Activated B cell treated with CpG ODN at 0.5 μM for 24 hours (primary cell): Measurements from ENCODE around the gene SDE2. TPM values are rescaled to one million over a fixed set of nuclear protein-coding genes. Genes with fewer than 3 reads are reported as not detected.

Source experiments
- ATAC-seq: fragments of 200-7000 bp; cut with Tn5 transposase; one replicate; pipeline ENCODE4 v1.10.0; 2021; ENCODE audit warnings: low read depth, mild to moderate bottlenecking, moderate library complexity
- CTCF ChIA-PET: fragments of 350-600 bp; sonication (Branson Sonifier 250); formaldehyde crosslinking; loops from one replicate; lab custom pipeline; 2021; ENCODE audit warnings: antibody characterized with exemption; lab: Charles Lee
- POLR2A ChIA-PET: fragments of 350-600 bp; sonication (Branson Sonifier 250); formaldehyde crosslinking; loops from one replicate; lab custom pipeline; 2021; ENCODE audit warnings: antibody characterized with exemption; lab: Charles Lee
- DNase-seq: peaks from one replicate; pipeline ENCODE4 v3.0.0; 2022
- H3K27ac Mint-ChIP-seq: one replicate; pipeline ENCODE4 v1.8.0; 2020; ENCODE audit warnings: mixed read lengths
- H3K27me3 Mint-ChIP-seq: one replicate; pipeline ENCODE4 v1.8.0; 2021; ENCODE audit warnings: mixed read lengths
- H3K36me3 Mint-ChIP-seq: one replicate; pipeline ENCODE4 v1.8.0; 2021; ENCODE audit warnings: low read depth, mixed read lengths
- H3K4me1 Mint-ChIP-seq: one replicate; pipeline ENCODE4 v1.8.0; 2021; ENCODE audit warnings: mixed read lengths
- H3K4me3 Mint-ChIP-seq: one replicate; pipeline ENCODE4 v1.8.0; 2020; ENCODE audit warnings: mild to moderate bottlenecking, mixed read lengths
- H3K9me3 Mint-ChIP-seq: one replicate; pipeline ENCODE4 v1.8.0; 2020; ENCODE audit warnings: mixed read lengths
- intact Hi-C: fragments of 100-400 bp; cut with micrococcal nuclease; formaldehyde crosslinking; loops from one replicate; pipeline ENCODE4 v1.15.1; 2024
- total RNA-seq: library from RNA; stranded (reverse); gene quantifications from 2 replicates; pipeline ENCODE4 v1.2.3, GENCODE V29; 2022
- TF ChIP-seq, protein P1 (sequence below): fragments of 200-600 bp; IDR thresholded peaks from one replicate; pipeline ENCODE4 v1.8.0; 2022; ENCODE audit warnings: antibody characterized with exemption, mild to moderate bottlenecking

SDE2 gene
- total RNA-seq, 1 donor from 2014 or later: 21.8 TPM

- TF ChIP-seq, protein P1, sequence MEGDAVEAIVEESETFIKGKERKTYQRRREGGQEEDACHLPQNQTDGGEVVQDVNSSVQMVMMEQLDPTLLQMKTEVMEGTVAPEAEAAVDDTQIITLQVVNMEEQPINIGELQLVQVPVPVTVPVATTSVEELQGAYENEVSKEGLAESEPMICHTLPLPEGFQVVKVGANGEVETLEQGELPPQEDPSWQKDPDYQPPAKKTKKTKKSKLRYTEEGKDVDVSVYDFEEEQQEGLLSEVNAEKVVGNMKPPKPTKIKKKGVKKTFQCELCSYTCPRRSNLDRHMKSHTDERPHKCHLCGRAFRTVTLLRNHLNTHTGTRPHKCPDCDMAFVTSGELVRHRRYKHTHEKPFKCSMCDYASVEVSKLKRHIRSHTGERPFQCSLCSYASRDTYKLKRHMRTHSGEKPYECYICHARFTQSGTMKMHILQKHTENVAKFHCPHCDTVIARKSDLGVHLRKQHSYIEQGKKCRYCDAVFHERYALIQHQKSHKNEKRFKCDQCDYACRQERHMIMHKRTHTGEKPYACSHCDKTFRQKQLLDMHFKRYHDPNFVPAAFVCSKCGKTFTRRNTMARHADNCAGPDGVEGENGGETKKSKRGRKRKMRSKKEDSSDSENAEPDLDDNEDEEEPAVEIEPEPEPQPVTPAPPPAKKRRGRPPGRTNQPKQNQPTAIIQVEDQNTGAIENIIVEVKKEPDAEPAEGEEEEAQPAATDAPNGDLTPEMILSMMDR: no peak
- Mint-ChIP-seq H3K27me3 (peaks cover 38% of the 10 kb centered on the region), H3K36me3 (no peaks in the 10 kb centered on the region), H3K4me3 (no peak overlapping the region), H3K27ac (no peak overlapping the region), H3K9me3 (no peaks in the 10 kb centered on the region), H3K4me1 (no peaks in the 10 kb centered on the region)
- no peak for ATAC-seq
- ChIA-PET POLR2A (no interaction called here), CTCF (no interaction called here)
- no peak for DNase-seq
- intact Hi-C loops: no loop called here
Observed at GRCh38 chr1:225950905-225951497, 48.1 kb downstream of the SDE2 start.

- Mint-ChIP-seq H3K27ac (no peak overlapping the region), H3K4me1 (peaks cover 9% of the 10 kb centered on the region), H3K36me3 (no peaks in the 10 kb centered on the region), H3K9me3 (no peaks in the 10 kb centered on the region), H3K27me3 (peaks cover 34% of the 10 kb centered on the region), H3K4me3 (no peak overlapping the region)
- intact Hi-C loops: no loop called here
- DNase-seq (no peak), ATAC-seq (no peak)
- POLR2A ChIA-PET: no interaction called here
- TF ChIP-seq, protein P1: no peak
- CTCF ChIA-PET: no interaction called here
Observed at GRCh38 chr1:225949041-225949440, 50.1 kb downstream of the SDE2 start.

- ATAC-seq (no peak), DNase-seq (no peak)
- no peaks in the 10 kb centered on the region for H3K9me3 Mint-ChIP-seq
- H3K27me3 Mint-ChIP-seq: peaks cover 29% of the 10 kb centered on the region
- H3K27ac Mint-ChIP-seq: no peak overlapping the region
- peaks cover 9% of the 10 kb centered on the region for H3K4me1 Mint-ChIP-seq
- TF ChIP-seq, protein P1: no peak
- no peak overlapping the region for H3K4me3 Mint-ChIP-seq
- POLR2A ChIA-PET: no interaction called here
- no peaks in the 10 kb centered on the region for H3K36me3 Mint-ChIP-seq
- intact Hi-C loops: no loop called here
- CTCF ChIA-PET: no interaction called here
Observed at GRCh38 chr1:225946803-225947202, 52.3 kb downstream of the SDE2 start.

- Mint-ChIP-seq H3K4me3 (no peak overlapping the region), H3K27ac (no peak overlapping the region)
- DNase-seq: no peak
Observed at GRCh38 chr1:225946082-225946620, 53.0 kb downstream of the SDE2 start.

GRCh38 chr1:225945564-225945963, 53.6 kb downstream of the SDE2 start:
- POLR2A ChIA-PET: interaction anchor here (0.6 to 1.3 kb wide), 2 partner anchors 22 to 25 kb away, joined by 4 to 5 read pairs; partner anchors contain the start of gene PYCR2
- intact Hi-C loops: no loop called here
- ATAC-seq (no peak), DNase-seq (no peak)
- Mint-ChIP-seq H3K4me1 (peaks cover 9% of the 10 kb centered on the region), H3K4me3 (no peak overlapping the region), H3K9me3 (no peaks in the 10 kb centered on the region), H3K27ac (no peak overlapping the region), H3K36me3 (no peaks in the 10 kb centered on the region), H3K27me3 (peaks cover 21% of the 10 kb centered on the region)
- CTCF ChIA-PET: interaction anchor here (1.3 kb wide), 1 partner anchor 119 kb away, joined by 4 read pairs; no protein-coding TSS in a partner anchor
- TF ChIP-seq, protein P1: no peak

More at GRCh38 chr1:225946082-225946620, 53.0 kb downstream of the SDE2 start:
- Mint-ChIP-seq H3K9me3 (no peaks in the 10 kb centered on the region), H3K4me1 (peaks cover 9% of the 10 kb centered on the region), H3K27me3 (peaks cover 26% of the 10 kb centered on the region), H3K36me3 (no peaks in the 10 kb centered on the region)
- ATAC-seq: no peak
- ChIA-PET CTCF (interaction anchor here (1.3 kb wide), 1 partner anchor 119 kb away, joined by 4 read pairs; no protein-coding TSS in a partner anchor), POLR2A (interaction anchor here (1.3 kb wide), 1 partner anchor 22 kb away, joined by 5 read pairs; the partner anchor contains the start of gene PYCR2)
- TF ChIP-seq, protein P1: no peak
- intact Hi-C loops: no loop called here
